Measurements from ENCODE around the gene GYG2. TPM values are rescaled to one million over a fixed set of nuclear protein-coding genes. Genes with fewer than 3 reads are reported as not detected.
"Not testable (repeated sequence)": the region's sequence is repeated elsewhere in the genome, so short reads cannot be mapped to it uniquely, and the experiment has no call there.

GYG2 gene
- total RNA-seq, 6 experiments from 2014 or later = 0.35 to 0.79 (median 0.51) TPM; not detected in 2

DNA sequence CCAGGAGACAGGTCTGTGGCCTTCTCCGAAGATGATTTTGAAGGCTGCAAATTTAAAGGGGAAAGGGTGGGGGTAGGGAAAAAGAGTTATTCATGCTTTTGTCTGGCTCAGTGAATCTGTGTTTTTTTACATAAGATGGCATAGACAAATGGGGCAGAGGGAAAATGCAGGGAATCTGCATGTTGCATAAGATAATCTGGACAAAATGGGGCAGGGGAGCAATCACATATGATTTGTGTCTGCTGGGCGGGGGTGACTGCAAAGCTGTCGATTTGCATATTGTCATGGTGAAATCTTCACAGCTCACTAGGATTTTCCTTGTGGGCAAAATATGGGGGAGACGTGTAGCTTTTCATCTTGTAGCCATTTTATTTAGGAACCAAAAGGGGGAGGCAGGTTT lies 29.4 kb upstream of the GYG2 start:
- H3K4me3 Mint-ChIP-seq = no peak overlapping the region
- DNase-seq = no peak
- no peaks in the 10 kb centered on the region; the same call in 1 of the 2 replicates for H3K27me3 Mint-ChIP-seq (ENCODE audit: insufficient read depth)
- H3K9me3 Mint-ChIP-seq = no peaks in the 10 kb centered on the region
- TF ChIP-seq, protein P1, sequence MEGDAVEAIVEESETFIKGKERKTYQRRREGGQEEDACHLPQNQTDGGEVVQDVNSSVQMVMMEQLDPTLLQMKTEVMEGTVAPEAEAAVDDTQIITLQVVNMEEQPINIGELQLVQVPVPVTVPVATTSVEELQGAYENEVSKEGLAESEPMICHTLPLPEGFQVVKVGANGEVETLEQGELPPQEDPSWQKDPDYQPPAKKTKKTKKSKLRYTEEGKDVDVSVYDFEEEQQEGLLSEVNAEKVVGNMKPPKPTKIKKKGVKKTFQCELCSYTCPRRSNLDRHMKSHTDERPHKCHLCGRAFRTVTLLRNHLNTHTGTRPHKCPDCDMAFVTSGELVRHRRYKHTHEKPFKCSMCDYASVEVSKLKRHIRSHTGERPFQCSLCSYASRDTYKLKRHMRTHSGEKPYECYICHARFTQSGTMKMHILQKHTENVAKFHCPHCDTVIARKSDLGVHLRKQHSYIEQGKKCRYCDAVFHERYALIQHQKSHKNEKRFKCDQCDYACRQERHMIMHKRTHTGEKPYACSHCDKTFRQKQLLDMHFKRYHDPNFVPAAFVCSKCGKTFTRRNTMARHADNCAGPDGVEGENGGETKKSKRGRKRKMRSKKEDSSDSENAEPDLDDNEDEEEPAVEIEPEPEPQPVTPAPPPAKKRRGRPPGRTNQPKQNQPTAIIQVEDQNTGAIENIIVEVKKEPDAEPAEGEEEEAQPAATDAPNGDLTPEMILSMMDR (IDR thresholded peaks at IDR 0.05) = no peak
- no peak overlapping the region for H3K27ac Mint-ChIP-seq
- H3K36me3 Mint-ChIP-seq (ENCODE audit: low read depth) = no peaks in the 10 kb centered on the region
- peaks cover 23% of the 10 kb centered on the region for H3K4me1 Mint-ChIP-seq (ENCODE audit: low read depth)

DNA sequence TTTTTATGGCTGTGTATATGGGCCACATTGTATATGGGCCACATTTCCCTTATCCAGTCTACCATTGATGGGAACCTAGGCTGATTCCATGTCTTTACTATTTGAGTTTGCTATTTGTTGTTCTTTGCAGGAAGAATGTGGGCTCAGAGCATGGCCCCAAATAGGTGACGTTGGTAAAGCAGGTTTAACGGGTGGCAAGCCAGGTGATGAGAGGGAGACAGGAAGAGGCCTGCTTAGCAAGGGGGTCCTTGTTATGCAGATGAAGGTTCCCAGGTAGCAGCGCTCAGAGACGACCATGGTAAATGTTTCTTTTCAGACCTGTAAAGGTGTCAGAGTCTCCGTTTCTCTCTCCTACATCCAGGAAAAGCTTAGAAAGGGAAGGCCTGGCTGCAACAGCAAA lies 28.8 kb upstream of the GYG2 start:
- not testable (repeated sequence) for H3K4me3 Mint-ChIP-seq; H3K36me3 Mint-ChIP-seq (ENCODE audit: low read depth); H3K27ac Mint-ChIP-seq; H3K27me3 Mint-ChIP-seq (ENCODE audit: insufficient read depth); H3K9me3 Mint-ChIP-seq; DNase-seq
- peaks cover 29% of the 10 kb centered on the region for H3K4me1 Mint-ChIP-seq (ENCODE audit: low read depth)

DNA sequence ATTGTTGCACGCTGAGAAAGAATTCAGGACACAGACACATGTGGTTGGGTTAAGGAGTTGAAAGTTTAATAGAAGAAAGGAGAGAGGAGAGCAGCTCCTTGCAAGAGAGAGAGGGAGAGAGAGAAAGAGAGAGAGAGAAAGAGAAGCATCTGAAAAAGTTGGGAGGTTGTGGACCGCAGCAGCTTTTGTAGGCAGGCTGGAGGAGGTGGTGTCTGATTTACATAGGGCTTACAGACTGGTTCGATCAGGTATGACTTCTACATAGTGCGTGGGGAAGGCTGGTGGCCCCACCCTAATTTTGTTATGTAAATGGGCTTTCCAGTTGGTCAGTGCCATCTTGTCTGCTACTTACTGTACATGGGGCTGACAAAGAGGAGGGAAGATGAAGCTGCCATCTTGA lies 27.5 kb upstream of the GYG2 start:
- Mint-ChIP-seq H3K9me3 (no peaks in the 10 kb centered on the region), H3K27ac (peak overlapping the region; percentile 38; the same call in 1 of the 2 replicates), H3K4me3 (no peak overlapping the region), H3K4me1 (ENCODE audit: low read depth) (peaks cover 37% of the 10 kb centered on the region), H3K36me3 (ENCODE audit: low read depth) (no peaks in the 10 kb centered on the region), H3K27me3 (ENCODE audit: insufficient read depth) (no peaks in the 10 kb centered on the region; the same call in 1 of the 2 replicates)
- DNase-seq = no peak
- TF ChIP-seq, protein P1 (IDR thresholded peaks at IDR 0.05) = no peak

DNA sequence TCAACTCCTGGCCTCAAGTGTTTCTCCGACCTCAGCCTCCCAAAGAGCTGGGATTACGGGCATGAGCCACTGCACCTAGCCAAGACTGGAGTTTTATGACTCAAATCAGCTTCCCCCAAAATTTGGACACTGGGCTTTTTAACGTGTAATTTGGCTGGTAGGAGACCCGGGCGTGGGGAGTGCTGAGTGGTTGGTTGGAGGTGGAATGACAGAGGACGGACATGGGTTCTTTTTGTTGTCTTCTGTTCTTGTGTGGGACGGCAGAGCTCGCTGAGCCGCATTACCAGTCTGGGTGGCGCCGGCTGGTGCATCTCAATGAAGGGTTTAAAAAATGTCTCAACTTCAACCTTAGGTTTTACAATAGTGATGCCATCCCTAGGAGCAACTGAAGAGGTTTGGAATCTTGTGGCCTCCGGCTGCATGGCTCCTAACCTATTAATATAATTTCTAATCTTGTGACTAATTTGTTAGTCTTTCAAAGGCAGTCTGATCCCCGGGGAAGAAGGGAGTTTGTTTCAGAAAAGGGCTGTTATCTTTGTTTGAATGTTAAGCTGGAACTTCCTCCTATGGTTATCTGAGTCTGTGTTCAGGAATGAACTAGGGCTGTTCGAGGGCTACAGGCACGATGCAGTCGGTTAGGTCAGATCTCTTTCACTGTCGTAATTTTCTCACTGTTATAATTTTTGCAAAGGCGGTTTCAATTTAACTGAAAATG lies 26.2 kb upstream of the GYG2 start:
- H3K4me1 Mint-ChIP-seq (ENCODE audit: low read depth) = peaks cover 37% of the 10 kb centered on the region
- not testable (repeated sequence) for H3K9me3 Mint-ChIP-seq; H3K27me3 Mint-ChIP-seq (ENCODE audit: insufficient read depth); H3K36me3 Mint-ChIP-seq (ENCODE audit: low read depth)
- peak overlapping the region; percentile 45; the same call in 1 of the 2 replicates for H3K4me3 Mint-ChIP-seq
- peak; percentile 55 for DNase-seq
- peak overlapping the region; percentile 92 for H3K27ac Mint-ChIP-seq

DNA sequence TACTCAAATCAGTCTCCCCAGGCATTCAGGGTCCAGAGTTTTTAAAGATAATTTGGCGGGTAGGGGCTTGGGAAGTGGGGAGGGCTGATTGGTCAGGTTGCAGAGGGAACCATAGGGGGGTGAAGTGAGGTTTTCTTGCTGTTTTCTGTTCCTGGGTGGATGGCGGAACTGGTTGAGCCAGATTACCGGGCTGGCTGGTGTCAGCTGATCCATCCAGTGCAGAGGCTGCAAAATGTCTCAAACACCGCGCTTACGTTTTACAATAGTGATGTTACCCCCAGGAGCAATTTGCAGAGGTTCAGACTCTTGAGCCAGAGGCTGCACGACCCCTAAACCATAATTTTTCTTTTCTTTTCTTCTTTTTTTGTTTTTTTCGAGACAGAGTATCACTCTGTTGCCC lies 25.2 kb upstream of the GYG2 start:
- H3K27me3 Mint-ChIP-seq (ENCODE audit: insufficient read depth); H3K4me3 Mint-ChIP-seq; H3K36me3 Mint-ChIP-seq (ENCODE audit: low read depth); DNase-seq; H3K9me3 Mint-ChIP-seq: not testable (repeated sequence)
- peaks cover 37% of the 10 kb centered on the region for H3K4me1 Mint-ChIP-seq (ENCODE audit: low read depth)
- H3K27ac Mint-ChIP-seq = peak overlapping the region; percentile 92; the same call in 1 of the 2 replicates

DNA sequence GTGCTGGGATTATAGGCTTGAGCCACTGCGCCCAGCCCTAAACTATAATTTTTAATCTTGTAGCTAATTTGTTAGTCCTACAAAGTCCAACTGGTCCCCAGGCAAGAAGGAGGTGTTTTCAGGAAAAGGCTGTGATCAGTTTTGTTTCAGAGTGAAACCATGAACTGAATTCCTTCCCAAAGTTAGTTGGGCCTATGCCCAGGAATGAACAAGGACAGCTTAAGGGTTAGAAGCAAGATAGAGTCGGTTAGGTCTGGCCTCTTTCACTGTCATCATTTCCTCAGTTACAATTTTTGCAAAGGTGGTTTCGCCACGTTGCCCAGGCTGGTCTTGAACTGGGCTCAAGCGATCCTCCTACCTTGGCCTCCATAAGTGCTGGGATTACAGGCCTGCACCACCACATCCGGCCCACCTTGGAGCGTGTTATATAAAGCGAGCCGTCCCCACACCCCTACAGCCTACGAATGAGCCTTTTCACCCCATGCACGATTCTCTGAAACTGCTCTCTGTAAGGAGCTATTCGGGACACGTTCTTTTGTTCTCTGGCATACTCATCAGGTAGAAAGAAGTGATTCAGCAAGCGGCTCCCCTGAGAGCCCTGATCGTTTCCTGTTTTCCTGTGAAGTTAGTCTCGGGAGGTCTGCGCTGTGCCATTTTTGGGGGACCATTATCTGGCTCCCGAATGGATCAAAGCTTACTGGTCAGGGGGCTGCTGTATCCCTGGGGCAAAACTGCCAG lies 24.5 kb upstream of the GYG2 start:
- H3K36me3 Mint-ChIP-seq (ENCODE audit: low read depth); H3K27me3 Mint-ChIP-seq (ENCODE audit: insufficient read depth); H3K4me3 Mint-ChIP-seq; H3K9me3 Mint-ChIP-seq; DNase-seq: not testable (repeated sequence)
- Mint-ChIP-seq H3K4me1 (ENCODE audit: low read depth) (peaks cover 37% of the 10 kb centered on the region), H3K27ac (peak overlapping the region; percentile 92)

DNA sequence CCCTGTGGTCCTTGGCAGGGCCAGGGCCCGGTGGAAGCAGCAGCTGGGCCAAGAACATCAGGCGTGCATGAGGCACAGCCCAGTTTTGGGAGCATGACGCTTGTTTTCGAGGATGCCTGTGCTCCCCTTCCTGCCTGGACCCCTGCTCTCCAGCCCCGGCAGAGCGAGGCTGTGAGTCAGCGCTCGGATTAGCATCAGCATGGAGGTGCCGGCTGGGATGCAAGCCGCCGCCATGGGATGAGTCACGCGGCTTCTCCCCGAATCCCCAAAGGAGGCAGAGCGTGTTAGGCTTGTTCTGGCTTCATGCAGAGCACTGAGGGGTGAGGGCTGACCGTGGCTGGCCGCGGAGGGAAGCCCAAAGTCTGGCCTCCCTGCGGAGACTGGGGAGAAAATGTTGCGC lies 23.9 kb upstream of the GYG2 start:
- H3K27me3 Mint-ChIP-seq (ENCODE audit: insufficient read depth); H3K9me3 Mint-ChIP-seq; H3K36me3 Mint-ChIP-seq (ENCODE audit: low read depth): not testable (repeated sequence)
- peak overlapping the region; percentile 92; the same call in 1 of the 2 replicates for H3K27ac Mint-ChIP-seq
- peak overlapping the region; percentile 54; the same call in 1 of the 2 replicates for H3K4me3 Mint-ChIP-seq
- DNase-seq = peak; percentile 13
- peaks cover 37% of the 10 kb centered on the region for H3K4me1 Mint-ChIP-seq (ENCODE audit: low read depth)

DNA sequence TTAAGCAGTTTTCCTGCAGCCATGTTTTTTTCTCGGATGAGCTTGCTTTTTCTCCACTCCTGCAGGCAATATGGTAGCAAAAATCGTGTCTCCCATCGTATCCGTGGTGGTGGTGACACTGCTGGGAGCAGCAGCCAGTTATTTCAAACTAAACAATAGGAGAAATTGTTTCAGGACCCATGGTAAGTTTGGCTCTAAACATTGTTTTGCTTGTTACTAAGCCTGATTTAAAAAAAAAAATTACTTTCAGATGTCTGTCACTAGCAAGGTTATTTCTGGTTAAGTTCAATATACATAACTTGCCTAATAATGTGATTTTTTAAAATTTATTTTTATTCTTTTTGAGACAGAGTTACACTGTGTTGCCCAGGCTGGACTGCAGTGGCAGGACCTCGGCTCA lies 17.5 kb upstream of the GYG2 start:
- DNase-seq = no peak
- Mint-ChIP-seq H3K4me3 (no peak overlapping the region), H3K9me3 (no peaks in the 10 kb centered on the region), H3K36me3 (ENCODE audit: low read depth) (no peaks in the 10 kb centered on the region), H3K27ac (no peak overlapping the region), H3K27me3 (ENCODE audit: insufficient read depth) (no peaks in the 10 kb centered on the region; the same call in 1 of the 2 replicates), H3K4me1 (ENCODE audit: low read depth) (peaks cover 15% of the 10 kb centered on the region)
- TF ChIP-seq, protein P1 (IDR thresholded peaks at IDR 0.05) = no peak

All from HFFc6 (cell line).